ENCODE data around the gene LCLAT1. TPM values are rescaled to one million over a fixed set of nuclear protein-coding genes. Genes with fewer than 3 reads are reported as not detected.

Gene LCLAT1
- total RNA-seq, 2 experiments from 2014 or later = 19.0 to 20.5 TPM

GRCh38 chr2:30527411-30527810 is 80.4 kb downstream of the LCLAT1 start:
- no peak overlapping the region for H3K27ac Mint-ChIP-seq
- no peak for DNase-seq
- H3K9me3 Mint-ChIP-seq = peaks cover 7% of the 10 kb centered on the region
- no peak for ATAC-seq
- intact Hi-C loops (cut with micrococcal nuclease) = no loop called here
- no peak for TF ChIP-seq CTCF (IDR thresholded peaks at IDR 0.05)
- ChIA-PET CTCF (no interaction called here), POLR2A (no interaction called here)
- H3K4me1 Mint-ChIP-seq (ENCODE audit: low read depth) = peaks cover 5% of the 10 kb centered on the region
- peaks cover 29% of the 10 kb centered on the region for H3K36me3 Mint-ChIP-seq (ENCODE audit: low read depth)
- H3K4me3 Mint-ChIP-seq = no peak overlapping the region
- no peaks in the 10 kb centered on the region for H3K27me3 Mint-ChIP-seq

- H3K4me3 Mint-ChIP-seq = no peak overlapping the region
- no peak for DNase-seq
- no peak for TF ChIP-seq CTCF (IDR thresholded peaks at IDR 0.05)
- peaks cover 7% of the 10 kb centered on the region for H3K9me3 Mint-ChIP-seq
- no peak for ATAC-seq
- peaks cover 30% of the 10 kb centered on the region for H3K36me3 Mint-ChIP-seq (ENCODE audit: low read depth)
- ChIA-PET CTCF (interaction anchor here (1.0 kb wide), 1 partner anchor 320 kb away, joined by 4 read pairs; no protein-coding TSS in a partner anchor), POLR2A (interaction anchor here (0.7 kb wide), 1 partner anchor 40 kb away, joined by 3 read pairs; no protein-coding TSS in a partner anchor)
- intact Hi-C loops (cut with micrococcal nuclease) = no loop called here
- no peaks in the 10 kb centered on the region for H3K27me3 Mint-ChIP-seq
- no peak overlapping the region for H3K27ac Mint-ChIP-seq
- H3K4me1 Mint-ChIP-seq (ENCODE audit: low read depth) = peaks cover 4% of the 10 kb centered on the region
Measured at GRCh38 chr2:30527859-30528258, 80.8 kb downstream of the LCLAT1 start.

- H3K9me3 Mint-ChIP-seq = peaks cover 6% of the 10 kb centered on the region
- peaks cover 43% of the 10 kb centered on the region for H3K36me3 Mint-ChIP-seq (ENCODE audit: low read depth)
- TF ChIP-seq CTCF (IDR thresholded peaks at IDR 0.05) = no peak
- ChIA-PET POLR2A (no interaction called here), CTCF (no interaction called here)
- no peak overlapping the region for H3K4me3 Mint-ChIP-seq
- intact Hi-C loops (cut with micrococcal nuclease) = no loop called here
- no peak for ATAC-seq
- H3K4me1 Mint-ChIP-seq (ENCODE audit: low read depth) = no peaks in the 10 kb centered on the region
- no peak overlapping the region for H3K27ac Mint-ChIP-seq
- no peaks in the 10 kb centered on the region for H3K27me3 Mint-ChIP-seq
- no peak for DNase-seq
Measured at GRCh38 chr2:30530346-30530745, 83.3 kb downstream of the LCLAT1 start.

GRCh38 chr2:30541680-30542079 is 94.6 kb downstream of the LCLAT1 start:
- no peak overlapping the region for H3K4me3 Mint-ChIP-seq
- intact Hi-C loops (cut with micrococcal nuclease) = no loop called here
- no peak overlapping the region for H3K27ac Mint-ChIP-seq
- peaks cover 14% of the 10 kb centered on the region for H3K4me1 Mint-ChIP-seq (ENCODE audit: low read depth)
- no peaks in the 10 kb centered on the region for H3K27me3 Mint-ChIP-seq
- peaks cover 3% of the 10 kb centered on the region for H3K9me3 Mint-ChIP-seq
- H3K36me3 Mint-ChIP-seq (ENCODE audit: low read depth) = peaks cover 32% of the 10 kb centered on the region
- ATAC-seq (no peak), DNase-seq (no peak)
- no peak for TF ChIP-seq CTCF (IDR thresholded peaks at IDR 0.05)
- ChIA-PET CTCF (interaction anchor here (1.0 kb wide), 1 partner anchor 333 kb away, joined by 3 read pairs; no protein-coding TSS in a partner anchor), POLR2A (no interaction called here)

- no peak for DNase-seq
- H3K27me3 Mint-ChIP-seq = no peaks in the 10 kb centered on the region
- intact Hi-C loops (cut with micrococcal nuclease) = no loop called here
- ATAC-seq = no peak
- no peak overlapping the region for H3K4me3 Mint-ChIP-seq
- peaks cover 1% of the 10 kb centered on the region for H3K9me3 Mint-ChIP-seq
- no peak overlapping the region for H3K27ac Mint-ChIP-seq
- H3K4me1 Mint-ChIP-seq (ENCODE audit: low read depth) = peaks cover 15% of the 10 kb centered on the region
- CTCF ChIA-PET = no interaction called here
- H3K36me3 Mint-ChIP-seq (ENCODE audit: low read depth) = peaks cover 22% of the 10 kb centered on the region
- POLR2A ChIA-PET = no interaction called here
- no peak for TF ChIP-seq CTCF (IDR thresholded peaks at IDR 0.05)
Measured at GRCh38 chr2:30545875-30546274, 98.8 kb downstream of the LCLAT1 start.
